HepG2 (cell line): Measurements from ENCODE around the gene CAT. TPM values are rescaled to one million over a fixed set of nuclear protein-coding genes. Genes with fewer than 3 reads are reported as not detected.

Source experiments
- ATAC-seq: fragments of 200-7000 bp; cut with Tn5 transposase; 3 replicates; pipeline ENCODE4 v1.9.1; 2020; ENCODE audit warnings: mild to moderate bottlenecking, moderate library complexity
- BruUV-seq: library from RNA; stranded (reverse); fragments of 400-500 nt; replicated peaks from 2 replicates; lab custom pipeline; 2021; lab: Mats Ljungman, UMichigan
- CTCF ChIA-PET: fragments of 300-600 bp; formaldehyde crosslinking; extraction: SDS; loops from one replicate; lab custom pipeline; 2021; ENCODE audit warnings: low total read pairs, inconsistent platforms, low intra/inter-chr PET ratio; lab: Yijun Ruan, JAX
- POLR2A ChIA-PET: fragments of 350-600 bp; sonication (Branson Sonifier 250); formaldehyde crosslinking; loops from one replicate; lab custom pipeline; 2020; ENCODE audit warnings: antibody characterized with exemption, inconsistent platforms; lab: Yijun Ruan, JAX
- DNase-seq: peaks from one replicate; pipeline ENCODE4 v3.0.0-alpha.2; 2015; ENCODE audit warnings: low spot score
- FAIRE-seq: peaks from 3 replicates; lab custom pipeline; 2011; peaks lifted over from hg19 to GRCh38; lab: Jason Lieb, UNC
- H2AFZ ChIP-seq: one replicate; pipeline ENCODE4 v1.6.1; 2011; ENCODE audit warnings: low read length, inconsistent platforms
- H3K27ac ChIP-seq: fragments of 300-600 bp; 3 replicates; pipeline ENCODE4 v1.8.0; 2011; ENCODE audit warnings: mixed run types, mild to moderate bottlenecking, mixed read lengths, low read length, inconsistent platforms; ENCODE audit not compliant: insufficient read depth; ENCODE audit errors: extremely low read length
- H3K27me3 ChIP-seq, 2 experiments: fragments of 200-600 bp in 1 of 2; 2 replicates in 1 of 2; 3 replicates in 1 of 2; pipeline versions ENCODE4 v1.6.0 to v1.8.0; 2011; ENCODE audit warnings: low read length in 2 of 2, mild to moderate bottlenecking in 2 of 2, moderate library complexity in 2 of 2, inconsistent platforms in 1 of 2; ENCODE audit not compliant: insufficient read depth in 2 of 2, control insufficient read depth in 1 of 2
- H3K36me3 ChIP-seq, 2 experiments: fragments of 200-600 bp in 1 of 2; replicated peaks in 1 of 2; 2 replicates in 1 of 2; 3 replicates in 1 of 2; pipeline versions ENCODE4 v1.5.1 to v1.8.0; 2011; ENCODE audit warnings: low read length in 2 of 2, inconsistent platforms in 1 of 2; ENCODE audit not compliant: insufficient read depth in 2 of 2, control insufficient read depth in 1 of 2
- H3K4me1 ChIP-seq: 2 replicates; pipeline ENCODE4 v1.5.1; 2012; ENCODE audit warnings: low read length, inconsistent platforms; ENCODE audit not compliant: insufficient read depth
- H3K4me2 ChIP-seq: 2 replicates; pipeline ENCODE4 v1.6.0; 2011; ENCODE audit warnings: low read depth, low read length, inconsistent platforms
- H3K4me3 ChIP-seq, 3 experiments: fragments of 200-600 bp in 1 of 3; sonication (generic), shearing (Covaris generic) in 1 of 3; replicated peaks in 1 of 3; 2 replicates each; pipeline ENCODE4 v1.5.1; 2011 to 2016; ENCODE audit warnings: low read length in 3 of 3, inconsistent platforms in 2 of 3, low read depth in 2 of 3, mild to moderate bottlenecking in 2 of 3, control low read depth in 1 of 3, mixed read lengths in 1 of 3; ENCODE audit not compliant: insufficient read depth in 1 of 3
- H3K79me2 ChIP-seq: one replicate; pipeline ENCODE4 v1.6.1; 2011; ENCODE audit warnings: low read length, inconsistent platforms; ENCODE audit not compliant: insufficient read depth
- H3K9ac ChIP-seq: 2 replicates; pipeline ENCODE4 v1.6.0; 2011; ENCODE audit warnings: mild to moderate bottlenecking, low read depth, low read length, inconsistent platforms; ENCODE audit not compliant: insufficient read depth
- H3K9me3 ChIP-seq: 2 replicates; pipeline ENCODE4 v1.5.1; 2012; ENCODE audit warnings: mild to moderate bottlenecking, low read length
- H4K20me1 ChIP-seq: 2 replicates; pipeline ENCODE4 v1.6.0; 2011; ENCODE audit warnings: inconsistent platforms, mild to moderate bottlenecking, low read length, moderate library complexity; ENCODE audit not compliant: insufficient read depth
- ATF7 ChIP-seq, 2 experiments: fragments of 450-650 bp in 1 of 2; sonication (generic) in 1 of 2; formaldehyde crosslinking in 1 of 2; IDR thresholded peaks; 2 replicates each; pipeline versions ENCODE4 v1.4.0 to v1.6.1; 2016 to 2020; ENCODE audit warnings: antibody characterized with exemption in 1 of 2, mild to moderate bottlenecking in 1 of 2, missing genetic modification reagents in 1 of 2
- CSRNP2 ChIP-seq: sonication (generic); formaldehyde crosslinking; conservative IDR thresholded peaks from 2 replicates; pipeline ENCODE4 v1.8.0; 2022; ENCODE audit warnings: low read depth, missing genetic modification reagents
- EEA1 ChIP-seq: sonication (generic); formaldehyde crosslinking; IDR thresholded peaks from 2 replicates; pipeline ENCODE4 v1.5.1; 2020; ENCODE audit warnings: mild to moderate bottlenecking, missing genetic modification reagents, borderline replicate concordance
- SOX5 ChIP-seq: IDR thresholded peaks from 2 replicates; pipeline ENCODE4 v1.6.1; 2016; ENCODE audit warnings: borderline replicate concordance
- WGBS: methylation state at CpG from one replicate; pipeline ENCODE4 v1.1.6; 2017; ENCODE audit warnings: low lambda C conversion rate; 5-methylcytosine and 5-hydroxymethylcytosine counted together
- in situ Hi-C: cut with HindIII; loops from 2 replicates; pipeline ENCODE4 v1.10.0; 2017; ENCODE audit warnings: low pct_unique_long_range_greater_than_20kb; ENCODE audit not compliant: extremely low pct_ligation_motif_present
- intact Hi-C: fragments of 100-400 bp; cut with micrococcal nuclease; formaldehyde crosslinking; loops from one replicate; pipeline ENCODE4 v1.10.0; 2022; ENCODE audit not compliant: unreplicated experiment
- polyA plus RNA-seq, 8 experiments: library from polyadenylated mRNA; depleted of rRNA in 3 of 8; stranded (reverse) in 7 of 8; unstranded in 1 of 8; fragments of >200 nt; fragmentation: Illumina TruSeq in 4 of 8; extraction: Trizol in 4 of 8; gene quantifications; 2 replicates each; pipeline versions ENCODE4 v1.2.1 to v1.2.3, GENCODE V29; 2011 to 2016; ENCODE audit warnings: low read depth in 4 of 8, missing spikeins in 1 of 8, mixed read lengths in 1 of 8; ENCODE audit not compliant: insufficient read depth in 1 of 8
- total RNA-seq, 5 experiments: library from RNA; depleted of rRNA; stranded (reverse); fragments of >200 nt; fragmentation: Illumina TruSeq; extraction: Trizol; gene quantifications; 2 replicates each; pipeline ENCODE4 v1.2.3, GENCODE V29; 2016; ENCODE audit warnings: low read depth in 1 of 5

The CAT gene
- total and polyA plus RNA-seq, 2 of the 13 experiments (the other 11 are each of a cell fraction or from before 2014, with no cell fraction given), result 107 to 136 TPM

DNA sequence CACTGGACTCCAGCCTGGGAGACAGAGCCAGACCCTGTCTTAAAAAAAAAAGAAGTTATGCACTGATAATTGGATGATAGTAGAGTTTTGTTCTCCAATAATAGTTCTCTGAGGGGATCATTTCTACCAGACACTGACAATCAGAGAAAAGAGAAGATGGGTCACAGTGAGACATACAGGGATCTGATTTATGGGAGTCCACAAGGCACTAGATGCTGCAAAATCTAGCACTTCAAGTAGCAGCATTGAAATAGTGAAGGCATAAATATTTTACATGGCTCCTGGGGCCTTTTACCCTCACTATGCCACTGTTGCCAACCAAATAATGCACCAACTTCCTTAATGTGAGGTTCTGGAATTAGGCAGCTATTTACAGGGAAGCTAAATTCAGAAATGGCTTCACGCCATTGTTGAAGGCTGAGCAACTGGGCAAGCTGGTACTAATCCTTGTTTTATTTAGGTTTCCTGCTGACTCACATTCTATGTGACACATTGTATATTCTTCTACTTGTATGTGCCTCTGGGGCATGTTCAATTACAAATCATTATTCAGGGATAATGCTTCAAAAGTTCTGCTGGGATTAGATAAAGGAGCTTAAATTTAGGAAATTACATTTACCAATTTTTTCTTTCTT is 42.7 kb upstream of the CAT start (continued):
- no peak for TF ChIP-seq CSRNP2 (CRISPR knock-in tag)
- TF ChIP-seq, all 625 proteins: peak for 0

GRCh38 chr11:34397120-34397519 is 41.6 kb upstream of the CAT start:
- H3K4me3 ChIP-seq, result no peak overlapping the region
- WGBS, result 83% methylated on average over 1 of the region's 1 CpG
- no peak overlapping the region for H3K27ac ChIP-seq
- H3K4me1 ChIP-seq, result 0 out of 2 replicates have a peak, but pooled peaks cover 7% of the 10 kb centered on the region
- no peaks in the 10 kb centered on the region for H3K79me2 ChIP-seq
- TF ChIP-seq SOX5, result no peak
- TF ChIP-seq EEA1 (CRISPR knock-in tag), result no peak
- peak; percentile 55 for TF ChIP-seq ATF7 (IDR thresholded peaks at IDR 0.05)
- no peak for TF ChIP-seq ATF7 (CRISPR knock-in tag; IDR thresholded peaks at IDR 0.05)
- H3K27me3 ChIP-seq, result no peaks in the 10 kb centered on the region
- no peak for FAIRE-seq
- no peak overlapping the region for H2AFZ ChIP-seq
- DNase-seq, result no peak
- no peaks in the 10 kb centered on the region for H3K36me3 ChIP-seq
- H3K4me2 ChIP-seq, result no peak overlapping the region
- no TSS peak for BruUV-seq
- ChIA-PET CTCF (no interaction called here), POLR2A (no interaction called here)
- H3K9ac ChIP-seq, result no peak overlapping the region
- intact Hi-C loops, result no loop called here
- H4K20me1 ChIP-seq, result no peaks in the 10 kb centered on the region
- in situ Hi-C loops, result no loop called here
- no peak for ATAC-seq
- 0 out of 2 replicates have a peak, but pooled peaks cover 9% of the 10 kb centered on the region for H3K9me3 ChIP-seq
